Adrenal gland (tissue), 12 donors: ENCODE results near the gene PTPRF. TPM values are rescaled to one million over a fixed set of nuclear protein-coding genes. Genes with fewer than 3 reads are reported as not detected.

Experiments used
- DNase-seq, 7 donors: peaks; one replicate each; pipeline ENCODE4 v3.0.0-alpha.2; 2019 to 2020
- H3K27ac ChIP-seq, 5 donors: fragments of 200-600 bp; sonication (generic) in 4 of 5; 1 replicate in 3 of 5; 2 replicates in 2 of 5; pipeline versions ENCODE4 v1.5.1 to v1.8.0; 2016 to 2020; ENCODE audit warnings: mild to moderate bottlenecking in 1 of 5
- H3K27me3 ChIP-seq: fragments of 200-600 bp; 2 replicates; pipeline ENCODE4 v1.8.0; 2021
- H3K36me3 ChIP-seq, 2 donors: fragments of 200-600 bp; replicated peaks in 1 of 2; 1 replicate in 1 of 2; 2 replicates in 1 of 2; pipeline versions ENCODE4 v1.5.1 to v1.8.0; 2018 to 2022
- H3K4me1 ChIP-seq, 2 donors: fragments of 200-600 bp; replicated peaks in 1 of 2; 1 replicate in 1 of 2; 2 replicates in 1 of 2; pipeline versions ENCODE4 v1.5.1 to v1.8.0; 2018 to 2021
- H3K4me3 ChIP-seq, 4 donors: fragments of 200-600 bp; sonication (generic) in 3 of 4; one replicate each; pipeline ENCODE4 v1.5.1; 2016 to 2018
- H3K9me3 ChIP-seq, 3 donors: fragments of 200-600 bp; sonication (generic) in 1 of 3; replicated peaks in 1 of 3; 1 replicate in 2 of 3; 2 replicates in 1 of 3; pipeline versions ENCODE4 v1.5.1 to v1.8.0; 2016 to 2021
- POLR2A ChIP-seq, 2 donors: fragments of 450-650 bp; IDR thresholded peaks; one replicate each; pipeline ENCODE4 v1.6.1; 2017; ENCODE audit warnings: antibody characterized with exemption in 2 of 2, mild to moderate bottlenecking in 2 of 2, moderate library complexity in 1 of 2
- WGBS, 4 donors: extraction: QIAGEN DNeasy Blood & Tissue Kit in 2 of 4; methylation state at CpG; one replicate each; pipeline versions ENCODE4 v1.1.5 to v1.1.7; 2013 to 2017; 5-methylcytosine and 5-hydroxymethylcytosine counted together
- intact Hi-C, 2 donors: fragments of 100-400 bp; cut with DNase I; formaldehyde crosslinking; loops; one replicate each; pipeline versions ENCODE4 v1.14.1 to v1.15.0; 2022 to 2023
- polyA plus RNA-seq, 3 donors: library from polyadenylated mRNA; stranded (reverse); fragments of 200-250 nt in 2 of 3; fragments of 350-450 nt in 1 of 3; fragmentation: Illumina TruSeq in 1 of 3; extraction: RNeasy Lipid Tissue Mini Kit (QIAGEN cat#74804) in 1 of 3; gene quantifications; one replicate each; pipeline ENCODE4 v1.2.3, GENCODE V29; 2013 to 2014
- total RNA-seq, 9 donors: library from RNA; depleted of rRNA in 4 of 9; stranded (reverse); fragments of >200 nt in 4 of 9; fragments of 120-200 nt in 1 of 9; fragmentation: NEBNext Ultra II Directional in 1 of 9; extraction: Animal tissue kit (Norgen Biotek cat#: 25700) in 1 of 9; gene quantifications; one replicate each; pipeline versions ENCODE4 v1.1.0 to v1.2.4, GENCODE V29; 2013 to 2023
- TF ChIP-seq, protein P1 (sequence below), 6 experiments: fragments of 450-650 bp in 4 of 6; fragments of 200-600 bp in 2 of 6; sonication (generic) in 1 of 6; IDR thresholded peaks; 1 replicate in 5 of 6; 2 replicates in 1 of 6; pipeline versions ENCODE4 v1.5.1 to v1.8.0; 2016 to 2021; ENCODE audit warnings: antibody characterized with exemption in 6 of 6, mild to moderate bottlenecking in 2 of 6, moderate library complexity in 1 of 6
- donor health status: healthy with polysubstance abuse.
- donor health status: Bipolar disorder and iron deficiency.
- donor health status: DM: yes; HTN: yes; CAD: no.
- donor health status: DM: no; HTN: no; CAD: no.
- donor health status: DM: no; HTN: no; CAD: no.
- donor health status: DM: yes; HTN: yes; CAD: no.

PTPRF gene
- total and polyA plus RNA-seq, 12 donors: 9.2 to 92.0 (median 30.1) TPM

DNA sequence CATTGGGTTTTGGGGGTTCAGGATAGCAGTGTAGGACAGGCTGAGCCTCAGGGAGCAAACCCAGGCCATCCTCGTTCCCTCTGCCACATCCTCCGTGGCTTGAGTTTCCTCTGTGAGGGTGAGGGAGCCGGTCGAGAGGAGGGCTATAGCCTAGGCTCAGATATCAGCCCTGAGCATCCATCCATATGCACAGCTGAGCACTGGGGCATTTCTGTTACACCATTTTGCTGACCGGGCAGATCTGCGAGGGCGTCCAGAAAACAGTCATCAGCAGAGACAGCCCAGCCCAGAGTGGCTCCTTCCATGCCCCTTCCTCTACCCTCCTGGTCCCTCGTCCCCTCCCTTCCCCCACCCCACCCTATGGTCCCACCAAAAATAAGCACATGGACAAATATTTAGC is 53.5 kb downstream of the PTPRF start:
- H3K4me3 ChIP-seq: no peak overlapping the region
- H3K27me3 ChIP-seq: no peaks in the 10 kb centered on the region
- intact Hi-C loops: no loop called here
- no peaks in the 10 kb centered on the region for H3K9me3 ChIP-seq
- no peaks in the 10 kb centered on the region for H3K36me3 ChIP-seq
- H3K27ac ChIP-seq: no peak overlapping the region
- H3K4me1 ChIP-seq: no peaks in the 10 kb centered on the region
- 68 to 84% (median 76%) methylated on average over 8 of the region's 8 CpGs for WGBS, 4 donors
- no peak for DNase-seq
- TF ChIP-seq, protein P1, sequence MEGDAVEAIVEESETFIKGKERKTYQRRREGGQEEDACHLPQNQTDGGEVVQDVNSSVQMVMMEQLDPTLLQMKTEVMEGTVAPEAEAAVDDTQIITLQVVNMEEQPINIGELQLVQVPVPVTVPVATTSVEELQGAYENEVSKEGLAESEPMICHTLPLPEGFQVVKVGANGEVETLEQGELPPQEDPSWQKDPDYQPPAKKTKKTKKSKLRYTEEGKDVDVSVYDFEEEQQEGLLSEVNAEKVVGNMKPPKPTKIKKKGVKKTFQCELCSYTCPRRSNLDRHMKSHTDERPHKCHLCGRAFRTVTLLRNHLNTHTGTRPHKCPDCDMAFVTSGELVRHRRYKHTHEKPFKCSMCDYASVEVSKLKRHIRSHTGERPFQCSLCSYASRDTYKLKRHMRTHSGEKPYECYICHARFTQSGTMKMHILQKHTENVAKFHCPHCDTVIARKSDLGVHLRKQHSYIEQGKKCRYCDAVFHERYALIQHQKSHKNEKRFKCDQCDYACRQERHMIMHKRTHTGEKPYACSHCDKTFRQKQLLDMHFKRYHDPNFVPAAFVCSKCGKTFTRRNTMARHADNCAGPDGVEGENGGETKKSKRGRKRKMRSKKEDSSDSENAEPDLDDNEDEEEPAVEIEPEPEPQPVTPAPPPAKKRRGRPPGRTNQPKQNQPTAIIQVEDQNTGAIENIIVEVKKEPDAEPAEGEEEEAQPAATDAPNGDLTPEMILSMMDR (IDR thresholded peaks at IDR 0.05): no peak
- no peak for TF ChIP-seq POLR2A (IDR thresholded peaks at IDR 0.05)

DNA sequence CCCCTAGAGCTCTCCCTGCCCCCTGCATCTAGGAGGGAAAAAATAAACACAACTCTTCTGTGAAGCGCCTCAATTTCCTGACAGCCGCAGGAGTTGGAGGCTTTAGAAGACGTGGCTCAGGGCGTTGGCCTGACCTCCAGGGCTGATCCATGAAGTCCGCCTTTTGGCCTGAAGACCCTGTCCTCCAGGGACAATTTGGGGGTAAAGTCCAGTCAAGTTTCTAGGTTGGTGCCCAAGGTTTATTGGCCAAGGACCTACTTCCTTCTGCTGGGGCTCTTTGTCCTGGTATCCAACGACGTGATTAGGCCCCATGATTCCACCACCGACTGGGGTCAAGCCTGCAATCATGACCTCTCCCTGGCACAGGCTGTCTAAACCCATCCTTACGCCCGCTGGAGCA is 54.9 kb downstream of the PTPRF start:
- intact Hi-C loops: no loop called here
- 90 to 93% (median 92%) methylated on average over 5 to 10 of the region's 10 CpGs for WGBS, 4 donors
- no peaks in the 10 kb centered on the region for H3K36me3 ChIP-seq

GRCh38 chr1:43586136-43586731 is 55.6 kb downstream of the PTPRF start:
- H3K27ac ChIP-seq: no peak overlapping the region
- no peaks in the 10 kb centered on the region for H3K9me3 ChIP-seq
- H3K4me1 ChIP-seq: no peaks in the 10 kb centered on the region
- intact Hi-C loops: no loop called here
- no peak for DNase-seq
- H3K27me3 ChIP-seq: no peaks in the 10 kb centered on the region
- no peak overlapping the region for H3K4me3 ChIP-seq
- 91 to 97% (median 93%) methylated on average over 4 to 6 of the region's 6 CpGs for WGBS, 4 donors
- no peaks in the 10 kb centered on the region for H3K36me3 ChIP-seq
- no peak for TF ChIP-seq POLR2A (IDR thresholded peaks at IDR 0.05)
- TF ChIP-seq, protein P1 (IDR thresholded peaks at IDR 0.05): no peak

More for the DNA sequence above, 54.9 kb downstream of the PTPRF start:
- Histone ChIP-seq H3K9me3 (no peaks in the 10 kb centered on the region), H3K27ac (no peak overlapping the region), H3K27me3 (no peaks in the 10 kb centered on the region), H3K4me3 (no peak overlapping the region), H3K4me1 (no peaks in the 10 kb centered on the region)
- no peak for DNase-seq
- TF ChIP-seq, protein P1 (IDR thresholded peaks at IDR 0.05): no peak
- no peak for TF ChIP-seq POLR2A (IDR thresholded peaks at IDR 0.05)

- no peaks in the 10 kb centered on the region for H3K9me3 ChIP-seq
- intact Hi-C loops: no loop called here
Measured at GRCh38 chr1:43587001-43587400, 56.3 kb downstream of the PTPRF start.

More at GRCh38 chr1:43587001-43587400, 56.3 kb downstream of the PTPRF start:
- Histone ChIP-seq H3K36me3 (no peaks in the 10 kb centered on the region), H3K4me3 (no peak overlapping the region), H3K4me1 (no peaks in the 10 kb centered on the region), H3K27me3 (no peaks in the 10 kb centered on the region), H3K27ac (no peak overlapping the region)
- TF ChIP-seq POLR2A (IDR thresholded peaks at IDR 0.05): no peak
- TF ChIP-seq, protein P1 (IDR thresholded peaks at IDR 0.05): no peak
- WGBS, 4 donors: 73 to 92% (median 90%) methylated on average over 2 of the region's 2 CpGs
- no peak for DNase-seq
